Neural crest cell (in vitro differentiated cells): ENCODE results near the gene SP5. TPM values are rescaled to one million over a fixed set of nuclear protein-coding genes. Genes with fewer than 3 reads are reported as not detected.

Experiments
- DNase-seq: peaks from one replicate; pipeline ENCODE4 v3.0.0; 2021; ENCODE audit warnings: low read depth, mixed read lengths, low spot score
- H3K27ac Mint-ChIP-seq: one replicate; pipeline ENCODE4 v1.8.0; 2021; ENCODE audit warnings: mild to moderate bottlenecking, mixed read lengths; ENCODE audit not compliant: unreplicated experiment
- H3K27me3 Mint-ChIP-seq: 2 replicates; pipeline ENCODE4 v1.8.0; 2021; ENCODE audit warnings: low read depth, mild to moderate bottlenecking, mixed read lengths
- H3K36me3 Mint-ChIP-seq: 2 replicates; pipeline ENCODE4 v1.8.0; 2021; ENCODE audit warnings: low read depth, mild to moderate bottlenecking, mixed read lengths
- H3K4me1 Mint-ChIP-seq: 2 replicates; pipeline ENCODE4 v1.8.0; 2021; ENCODE audit warnings: mixed read lengths
- H3K4me3 Mint-ChIP-seq: one replicate; pipeline ENCODE4 v1.8.0; 2021; ENCODE audit warnings: mild to moderate bottlenecking, mixed read lengths
- H3K9me3 Mint-ChIP-seq: 2 replicates; pipeline ENCODE4 v1.8.0; 2021; ENCODE audit warnings: mixed read lengths
- CTCF ChIP-seq: fragments of 200-600 bp; sonication (generic); conservative IDR thresholded peaks from 2 replicates; pipeline ENCODE4 v1.5.0; 2021; ENCODE audit warnings: antibody characterized with exemption, mild to moderate bottlenecking
- total RNA-seq: library from RNA; stranded (reverse); gene quantifications from 2 replicates; pipeline ENCODE4 v1.2.1, GENCODE V29; 2021

The SP5 gene
- total RNA-seq, 1 donor from 2014 or later: 6.4 TPM

- TF ChIP-seq CTCF: no peak
- H3K4me3 Mint-ChIP-seq: no peak overlapping the region
- no peak overlapping the region for H3K27ac Mint-ChIP-seq
- H3K27me3 Mint-ChIP-seq: no peaks in the 10 kb centered on the region
- H3K36me3 Mint-ChIP-seq: no peaks in the 10 kb centered on the region
- H3K9me3 Mint-ChIP-seq: no peaks in the 10 kb centered on the region
- H3K4me1 Mint-ChIP-seq: no peaks in the 10 kb centered on the region
- no peak for DNase-seq
These were observed 22.3 kb downstream of the SP5 start for GRCh38 chr2:170737406-170737805.

GRCh38 chr2:170737821-170738220 lies 22.7 kb downstream of the SP5 start:
- TF ChIP-seq CTCF: no peak
- Mint-ChIP-seq H3K9me3 (no peaks in the 10 kb centered on the region), H3K4me3 (no peak overlapping the region), H3K36me3 (no peaks in the 10 kb centered on the region), H3K4me1 (no peaks in the 10 kb centered on the region), H3K27ac (no peak overlapping the region), H3K27me3 (no peaks in the 10 kb centered on the region)
- DNase-seq: no peak

- H3K4me1 Mint-ChIP-seq: no peaks in the 10 kb centered on the region
- H3K9me3 Mint-ChIP-seq: no peaks in the 10 kb centered on the region
- no peak for TF ChIP-seq CTCF
- no peak overlapping the region for H3K27ac Mint-ChIP-seq
- no peak for DNase-seq
- no peaks in the 10 kb centered on the region for H3K27me3 Mint-ChIP-seq
- H3K36me3 Mint-ChIP-seq: no peaks in the 10 kb centered on the region
- no peak overlapping the region for H3K4me3 Mint-ChIP-seq
These were observed 23.9 kb downstream of the SP5 start for GRCh38 chr2:170739048-170739447.

- no peak for DNase-seq
- H3K9me3 Mint-ChIP-seq: no peaks in the 10 kb centered on the region
- H3K4me1 Mint-ChIP-seq: no peaks in the 10 kb centered on the region
- no peaks in the 10 kb centered on the region for H3K27me3 Mint-ChIP-seq
- H3K36me3 Mint-ChIP-seq: no peaks in the 10 kb centered on the region
- H3K27ac Mint-ChIP-seq: peak overlapping the region; percentile 30
- H3K4me3 Mint-ChIP-seq: no peak overlapping the region
- no peak for TF ChIP-seq CTCF
These were observed 24.4 kb downstream of the SP5 start for GRCh38 chr2:170739507-170740046.

GRCh38 chr2:170740660-170741059 lies 25.5 kb downstream of the SP5 start:
- DNase-seq: no peak
- Mint-ChIP-seq H3K9me3 (no peaks in the 10 kb centered on the region), H3K27ac (no peak overlapping the region), H3K36me3 (no peaks in the 10 kb centered on the region), H3K27me3 (no peaks in the 10 kb centered on the region), H3K4me3 (no peak overlapping the region), H3K4me1 (no peaks in the 10 kb centered on the region)
- no peak for TF ChIP-seq CTCF

- H3K27ac Mint-ChIP-seq: no peak overlapping the region
- no peaks in the 10 kb centered on the region for H3K9me3 Mint-ChIP-seq
- no peaks in the 10 kb centered on the region for H3K27me3 Mint-ChIP-seq
- no peak overlapping the region for H3K4me3 Mint-ChIP-seq
- no peak for DNase-seq
- no peaks in the 10 kb centered on the region for H3K36me3 Mint-ChIP-seq
- no peaks in the 10 kb centered on the region for H3K4me1 Mint-ChIP-seq
- TF ChIP-seq CTCF: no peak
These were observed 26.9 kb downstream of the SP5 start for GRCh38 chr2:170742000-170742399.
